ENCODE results near the gene KSR1.

DNA sequence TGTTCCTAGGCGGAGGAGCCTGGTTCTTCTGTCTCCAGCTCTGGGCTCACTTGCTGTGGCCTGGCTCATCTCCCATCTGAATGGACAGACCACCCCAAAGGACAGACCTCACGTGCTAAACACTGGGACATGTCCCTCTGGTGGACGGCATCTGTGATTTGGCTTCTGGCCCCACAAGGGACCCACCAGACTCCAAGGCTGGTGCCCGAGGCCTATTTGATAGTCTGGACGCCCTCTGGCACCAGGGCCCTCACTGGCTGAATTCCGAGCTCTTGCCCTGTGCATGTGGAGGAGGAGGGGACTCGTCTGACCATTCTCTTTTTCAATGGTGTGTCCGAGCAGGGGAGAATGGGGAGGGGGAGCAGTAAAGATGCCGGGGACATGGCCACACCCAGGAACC, 112.0 kb downstream of the KSR1 start:
- TF ChIP-seq CTCF (conservative IDR thresholded peaks at IDR 0.05; ENCODE audit: low read depth, low read length) (no peak), POLR2A (IDR thresholded peaks at IDR 0.05; ENCODE audit: low read depth, low read length) (no peak), BHLHE40 (IDR thresholded peaks at IDR 0.05; ENCODE audit: low read depth, low read length) (no peak), MAZ (IDR thresholded peaks at IDR 0.05; ENCODE audit: borderline replicate concordance, low read depth, low read length) (no peak), CEBPB (IDR thresholded peaks at IDR 0.05; ENCODE audit: low read depth, low read length) (no peak), ELK1 (IDR thresholded peaks at IDR 0.05; ENCODE audit: borderline replicate concordance, low read depth, low read length) (no peak), RCOR1 (IDR thresholded peaks at IDR 0.05; ENCODE audit: insufficient replicate concordance, low read length) (no peak), RAD21 (IDR thresholded peaks at IDR 0.05; ENCODE audit: low read length) (no peak)
